ENCODE data around the gene BCL7A. TPM values are rescaled to one million over a fixed set of nuclear protein-coding genes. Genes with fewer than 3 reads are reported as not detected.

The BCL7A gene
- total and polyA plus RNA-seq, 2 of the 8 experiments (the other 6 are each of a cell fraction or from before 2014, with no cell fraction given) = 11.9 to 12.7 TPM

DNA sequence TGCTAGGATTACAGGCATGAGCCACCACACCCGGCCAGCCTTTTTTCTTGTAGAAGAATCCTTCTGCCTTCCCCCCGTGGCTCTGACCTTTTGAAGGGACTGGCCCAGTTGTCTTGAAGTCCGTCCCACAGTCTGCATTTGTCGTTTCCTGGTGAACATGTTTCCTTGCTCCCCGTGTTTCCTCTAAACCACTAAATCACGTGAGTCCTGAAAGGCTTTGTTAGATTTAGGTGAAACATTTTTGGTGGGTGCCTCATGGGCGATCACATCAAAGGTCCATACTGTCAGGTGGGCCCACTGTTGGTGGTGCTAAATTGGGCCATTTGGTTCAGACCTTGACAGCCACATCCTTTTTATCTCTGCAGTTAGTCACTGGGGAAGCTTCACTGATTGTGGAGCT, 83.2 kb downstream of the BCL7A start:
- Histone ChIP-seq H2BK15ac (ENCODE audit: low read length) (no peak overlapping the region), H4K5ac (ENCODE audit: insufficient read length, low read depth, low read length) (no peak overlapping the region), H3K4ac (replicated peaks; ENCODE audit: insufficient read length, low read depth, low read length) (no peak overlapping the region), H3K79me2 (ENCODE audit: control insufficient read depth in 1 of 2, insufficient read depth in 2 of 2, low read length in 2 of 2) (peaks cover 0 to 8% of the 10 kb centered on the region in 2 experiments; a peak in 1 of 4 replicates), H4K8ac (ENCODE audit: extremely low read depth, insufficient read depth, low read length) (no peak overlapping the region), H3K4me2 (ENCODE audit: insufficient read depth in 1 of 2, low read depth in 2 of 2, low read length in 2 of 2) (no peak overlapping the region), H4K20me1 (replicated peaks in 1 of 2; ENCODE audit: control insufficient read depth in 1 of 2, insufficient read depth in 2 of 2, low read length in 2 of 2) (peaks cover 0 to 5% of the 10 kb centered on the region in 2 experiments), H3K9me3 (ENCODE audit: insufficient read depth in 2 of 2, low read depth in 1 of 2, low read length in 1 of 2) (no peaks in the 10 kb centered on the region), H2BK12ac (ENCODE audit: low read depth, low read length) (no peak overlapping the region), H3K14ac (ENCODE audit: insufficient read length) (no peak overlapping the region), H4K91ac (replicated peaks; ENCODE audit: insufficient read length, low read length) (no peak overlapping the region), H3K79me1 (ENCODE audit: low read depth, low read length) (peaks cover 7% of the 10 kb centered on the region; the same call in 1 of the 2 replicates), H3K23me2 (ENCODE audit: low read depth, low read length) (no peaks in the 10 kb centered on the region), H3K18ac (ENCODE audit: extremely low read depth, low read length) (no peak overlapping the region), H3K4me1 (replicated peaks in 1 of 4; ENCODE audit: control insufficient read depth in 3 of 4, insufficient read depth in 4 of 4, low read length in 3 of 4) (peaks cover 0 to 2% (median 0%) of the 10 kb centered on the region in 4 experiments; a peak in 2 of 7 replicates), H3K23ac (ENCODE audit: insufficient read length) (no peak overlapping the region), H2BK120ac (replicated peaks; ENCODE audit: low read depth, low read length) (no peak overlapping the region), H3K9ac (replicated peaks in 1 of 4; ENCODE audit: extremely low read depth in 1 of 4, low read depth in 3 of 4, low read length in 3 of 4) (no peak overlapping the region), H3K56ac (replicated peaks; ENCODE audit: insufficient read length, low read depth, low read length) (no peak overlapping the region), H2AK5ac (ENCODE audit: low read depth, low read length) (no peak overlapping the region), H3K4me3 (ENCODE audit: extremely low read depth in 1 of 4, insufficient read depth in 2 of 4, low read depth in 3 of 4, low read length in 4 of 4) (no peak overlapping the region), H3K27me3 (replicated peaks in 1 of 4; ENCODE audit: control insufficient read depth in 3 of 4, extremely low read depth in 1 of 4, insufficient read depth in 3 of 4, low read length in 3 of 4) (no peaks in the 10 kb centered on the region), H2BK5ac (ENCODE audit: low read depth, low read length) (no peak overlapping the region), H2BK20ac (ENCODE audit: low read length) (no peak overlapping the region), H2AFZ (ENCODE audit: low read length) (no peak overlapping the region), H3K27ac (ENCODE audit: low read depth, low read length) (no peak overlapping the region), H3K36me3 (ENCODE audit: control insufficient read depth in 2 of 4, insufficient read depth in 4 of 4, low read length in 3 of 4) (no peaks in the 10 kb centered on the region)
- WGBS, 2 experiments (ENCODE audit: extremely low coverage in 1 of 2, insufficient coverage in 1 of 2, insufficient read length in 1 of 2, insufficient replicate concordance in 2 of 2, low coverage in 1 of 2, low lambda C conversion rate in 2 of 2, missing lambda C conversion rate in 1 of 2) = 93% methylated on average over 7 of the region's 7 CpGs; no CpG with 5 or more reads in 1 of the 2 experiments
- ChIA-PET POLR2A (ENCODE audit: partially characterized antibody) (interaction anchor here (1.1 kb wide), 1 partner anchor 22 kb away, joined by 3 read pairs; no protein-coding TSS in a partner anchor), CTCF (ENCODE audit: partially characterized antibody) (interaction anchor here (0.6 to 3.0 kb wide), 5 partner anchors 8 to 915 kb away, joined by 3 to 24 read pairs (median 3); no protein-coding TSS in a partner anchor)
- DNase-seq (ENCODE audit: low read depth in 1 of 2, low spot score in 2 of 2) = no peak
- no peak for FAIRE-seq
- TF ChIP-seq POU5F1 (IDR thresholded peaks at IDR 0.05; ENCODE audit: low read depth, low read length) (no peak), YY1 (IDR thresholded peaks at IDR 0.05; ENCODE audit: low read depth, low read length) (no peak), PHF8 (conservative IDR thresholded peaks at IDR 0.05; ENCODE audit: low read depth, low read length) (no peak), SUZ12 (IDR thresholded peaks at IDR 0.05; ENCODE audit: low read length) (no peak), GTF2F1 (IDR thresholded peaks at IDR 0.05; ENCODE audit: borderline replicate concordance, low read depth, low read length) (no peak), CBX8 (IDR thresholded peaks at IDR 0.05; ENCODE audit: borderline replicate concordance, low read depth, low read length) (no peak), SP1 (IDR thresholded peaks at IDR 0.05; ENCODE audit: low read depth, low read length) (no peak), BRCA1 (IDR thresholded peaks at IDR 0.05; ENCODE audit: low read depth, low read length) (no peak), SIN3A (conservative IDR thresholded peaks at IDR 0.05 in 1 of 2, IDR thresholded peaks at IDR 0.05 in 1 of 2; ENCODE audit: low read depth in 1 of 2, low read length in 2 of 2) (no peak), TEAD4 (IDR thresholded peaks at IDR 0.05; ENCODE audit: low read depth, low read length) (no peak), RBBP5 (IDR thresholded peaks at IDR 0.05; ENCODE audit: borderline replicate concordance, low read depth, low read length) (no peak)
